HepG2 (cell line): ENCODE measurements around the gene DGKD. TPM values are rescaled to one million over a fixed set of nuclear protein-coding genes. Genes with fewer than 3 reads are reported as not detected.

ENCODE experiments used
- ATAC-seq: fragments of 200-7000 bp; cut with Tn5 transposase; 3 replicates; pipeline ENCODE4 v1.9.1; 2020; ENCODE audit warnings: mild to moderate bottlenecking, moderate library complexity
- BruUV-seq: library from RNA; stranded (reverse); fragments of 400-500 nt; replicated peaks from 2 replicates; lab custom pipeline; 2021; lab: Mats Ljungman, UMichigan
- CTCF ChIA-PET: fragments of 300-600 bp; formaldehyde crosslinking; extraction: SDS; loops from one replicate; lab custom pipeline; 2021; ENCODE audit warnings: low total read pairs, inconsistent platforms, low intra/inter-chr PET ratio; lab: Yijun Ruan, JAX
- POLR2A ChIA-PET: fragments of 350-600 bp; sonication (Branson Sonifier 250); formaldehyde crosslinking; loops from one replicate; lab custom pipeline; 2020; ENCODE audit warnings: antibody characterized with exemption, inconsistent platforms; lab: Yijun Ruan, JAX
- DNase-seq: peaks from one replicate; pipeline ENCODE4 v3.0.0-alpha.2; 2015; ENCODE audit warnings: low spot score
- FAIRE-seq: peaks from 3 replicates; lab custom pipeline; 2011; peaks lifted over from hg19 to GRCh38; lab: Jason Lieb, UNC
- H2AFZ ChIP-seq: one replicate; pipeline ENCODE4 v1.6.1; 2011; ENCODE audit warnings: low read length, inconsistent platforms
- H3K27ac ChIP-seq: fragments of 300-600 bp; 3 replicates; pipeline ENCODE4 v1.8.0; 2011; ENCODE audit warnings: mixed run types, mild to moderate bottlenecking, mixed read lengths, low read length, inconsistent platforms; ENCODE audit not compliant: insufficient read depth; ENCODE audit errors: extremely low read length
- H3K27me3 ChIP-seq, 2 experiments: fragments of 200-600 bp in 1 of 2; 2 replicates in 1 of 2; 3 replicates in 1 of 2; pipeline versions ENCODE4 v1.6.0 to v1.8.0; 2011; ENCODE audit warnings: low read length in 2 of 2, mild to moderate bottlenecking in 2 of 2, moderate library complexity in 2 of 2, inconsistent platforms in 1 of 2; ENCODE audit not compliant: insufficient read depth in 2 of 2, control insufficient read depth in 1 of 2
- H3K36me3 ChIP-seq, 2 experiments: fragments of 200-600 bp in 1 of 2; replicated peaks in 1 of 2; 2 replicates in 1 of 2; 3 replicates in 1 of 2; pipeline versions ENCODE4 v1.5.1 to v1.8.0; 2011; ENCODE audit warnings: low read length in 2 of 2, inconsistent platforms in 1 of 2; ENCODE audit not compliant: insufficient read depth in 2 of 2, control insufficient read depth in 1 of 2
- H3K4me1 ChIP-seq: 2 replicates; pipeline ENCODE4 v1.5.1; 2012; ENCODE audit warnings: low read length, inconsistent platforms; ENCODE audit not compliant: insufficient read depth
- H3K4me2 ChIP-seq: 2 replicates; pipeline ENCODE4 v1.6.0; 2011; ENCODE audit warnings: low read depth, low read length, inconsistent platforms
- H3K4me3 ChIP-seq, 3 experiments: fragments of 200-600 bp in 1 of 3; sonication (generic), shearing (Covaris generic) in 1 of 3; replicated peaks in 1 of 3; 2 replicates each; pipeline ENCODE4 v1.5.1; 2011 to 2016; ENCODE audit warnings: low read length in 3 of 3, inconsistent platforms in 2 of 3, low read depth in 2 of 3, mild to moderate bottlenecking in 2 of 3, control low read depth in 1 of 3, mixed read lengths in 1 of 3; ENCODE audit not compliant: insufficient read depth in 1 of 3
- H3K79me2 ChIP-seq: one replicate; pipeline ENCODE4 v1.6.1; 2011; ENCODE audit warnings: low read length, inconsistent platforms; ENCODE audit not compliant: insufficient read depth
- H3K9ac ChIP-seq: 2 replicates; pipeline ENCODE4 v1.6.0; 2011; ENCODE audit warnings: mild to moderate bottlenecking, low read depth, low read length, inconsistent platforms; ENCODE audit not compliant: insufficient read depth
- H3K9me3 ChIP-seq: 2 replicates; pipeline ENCODE4 v1.5.1; 2012; ENCODE audit warnings: mild to moderate bottlenecking, low read length
- H4K20me1 ChIP-seq: 2 replicates; pipeline ENCODE4 v1.6.0; 2011; ENCODE audit warnings: inconsistent platforms, mild to moderate bottlenecking, low read length, moderate library complexity; ENCODE audit not compliant: insufficient read depth
- CSRNP2 ChIP-seq: sonication (generic); formaldehyde crosslinking; conservative IDR thresholded peaks from 2 replicates; pipeline ENCODE4 v1.8.0; 2022; ENCODE audit warnings: low read depth, missing genetic modification reagents
- GZF1 ChIP-seq: sonication (generic); formaldehyde crosslinking; IDR thresholded peaks from 2 replicates; pipeline ENCODE4 v1.5.1; 2020; ENCODE audit warnings: mild to moderate bottlenecking, missing genetic modification reagents
- PHF20 ChIP-seq: sonication (generic); formaldehyde crosslinking; IDR thresholded peaks from 2 replicates; pipeline ENCODE4 v1.5.0; 2020; ENCODE audit warnings: mild to moderate bottlenecking, missing genetic modification reagents
- ZFP62 ChIP-seq: sonication (generic); formaldehyde crosslinking; IDR thresholded peaks from 2 replicates; pipeline ENCODE4 v1.4.0; 2020; ENCODE audit warnings: missing genetic modification reagents
- ZNF260 ChIP-seq: sonication (generic); formaldehyde crosslinking; IDR thresholded peaks from 2 replicates; pipeline ENCODE4 v1.4.0; 2020; ENCODE audit warnings: missing genetic modification reagents, low read depth, mild to moderate bottlenecking, borderline replicate concordance
- ZNF329 ChIP-seq: sonication (generic); formaldehyde crosslinking; IDR thresholded peaks from 2 replicates; pipeline ENCODE4 v1.9.0; 2021; ENCODE audit warnings: low read depth, mild to moderate bottlenecking, missing genetic modification reagents
- ZNF580 ChIP-seq: IDR thresholded peaks from 2 replicates; pipeline ENCODE4 v1.6.1; 2016; ENCODE audit warnings: low read depth, borderline replicate concordance
- ZNF678 ChIP-seq: sonication (generic); formaldehyde crosslinking; IDR thresholded peaks from 2 replicates; pipeline ENCODE4 v1.4.0; 2020; ENCODE audit warnings: mild to moderate bottlenecking, missing genetic modification reagents
- ZNF850 ChIP-seq: sonication (generic); formaldehyde crosslinking; conservative IDR thresholded peaks from 2 replicates; pipeline ENCODE4 v1.9.0; 2021; ENCODE audit warnings: mild to moderate bottlenecking, missing genetic modification reagents
- ZSCAN25 ChIP-seq: sonication (generic); formaldehyde crosslinking; IDR thresholded peaks from 2 replicates; pipeline ENCODE4 v1.8.0; 2022; ENCODE audit warnings: mild to moderate bottlenecking, missing genetic modification reagents
- ZZZ3 ChIP-seq: sonication (generic); formaldehyde crosslinking; IDR thresholded peaks from 2 replicates; pipeline ENCODE4 v1.4.0; 2020; ENCODE audit warnings: missing genetic modification reagents, mild to moderate bottlenecking, borderline replicate concordance
- WGBS: methylation state at CpG from one replicate; pipeline ENCODE4 v1.1.6; 2017; ENCODE audit warnings: low lambda C conversion rate; 5-methylcytosine and 5-hydroxymethylcytosine counted together
- in situ Hi-C: cut with HindIII; loops from 2 replicates; pipeline ENCODE4 v1.10.0; 2017; ENCODE audit warnings: low pct_unique_long_range_greater_than_20kb; ENCODE audit not compliant: extremely low pct_ligation_motif_present
- intact Hi-C: fragments of 100-400 bp; cut with micrococcal nuclease; formaldehyde crosslinking; loops from one replicate; pipeline ENCODE4 v1.10.0; 2022; ENCODE audit not compliant: unreplicated experiment
- polyA plus RNA-seq, 8 experiments: library from polyadenylated mRNA; depleted of rRNA in 3 of 8; stranded (reverse) in 7 of 8; unstranded in 1 of 8; fragments of >200 nt; fragmentation: Illumina TruSeq in 4 of 8; extraction: Trizol in 4 of 8; gene quantifications; 2 replicates each; pipeline versions ENCODE4 v1.2.1 to v1.2.3, GENCODE V29; 2011 to 2016; ENCODE audit warnings: low read depth in 4 of 8, missing spikeins in 1 of 8, mixed read lengths in 1 of 8; ENCODE audit not compliant: insufficient read depth in 1 of 8
- total RNA-seq, 5 experiments: library from RNA; depleted of rRNA; stranded (reverse); fragments of >200 nt; fragmentation: Illumina TruSeq; extraction: Trizol; gene quantifications; 2 replicates each; pipeline ENCODE4 v1.2.3, GENCODE V29; 2016; ENCODE audit warnings: low read depth in 1 of 5
- TF ChIP-seq, protein P1 (sequence below): sonication (generic); formaldehyde crosslinking; IDR thresholded peaks from 2 replicates; pipeline ENCODE4 v1.5.0; 2020; ENCODE audit warnings: mild to moderate bottlenecking, missing genetic modification reagents, borderline replicate concordance
- TF ChIP-seq, protein P2 (sequence below): sonication (generic); formaldehyde crosslinking; IDR thresholded peaks from 2 replicates; pipeline ENCODE4 v1.5.0; 2020; ENCODE audit warnings: missing genetic modification reagents, mild to moderate bottlenecking, borderline replicate concordance
- TF ChIP-seq, protein P3 (sequence below): sonication (generic); formaldehyde crosslinking; IDR thresholded peaks from 2 replicates; pipeline ENCODE4 v1.5.0; 2020; ENCODE audit warnings: mild to moderate bottlenecking, missing genetic modification reagents
- TF ChIP-seq, protein P4 (sequence below): sonication (generic); formaldehyde crosslinking; conservative IDR thresholded peaks from 2 replicates; pipeline ENCODE4 v1.8.0; 2022; ENCODE audit warnings: missing genetic modification reagents

DGKD gene
- total and polyA plus RNA-seq, 2 of the 13 experiments (the other 11 are each of a cell fraction or from before 2014, with no cell fraction given): 24.5 to 33.2 TPM

GRCh38 chr2:233371641-233372040 is 17.3 kb downstream of the DGKD start:
- Histone ChIP-seq H3K4me2 (no peak overlapping the region), H3K4me3 (no peak overlapping the region), H3K4me1 (peaks cover 35% of the 10 kb centered on the region), H3K9ac (no peak overlapping the region), H2AFZ (no peak overlapping the region), H3K36me3 (no peaks in the 10 kb centered on the region; a peak in 4 of 5 replicates)
- POLR2A ChIA-PET: no interaction called here
- in situ Hi-C loops: no loop called here
- BruUV-seq: no TSS peak
- 83% methylated on average over 2 of the region's 2 CpGs for WGBS
- TF ChIP-seq CSRNP2 (CRISPR knock-in tag) (no peak), ZNF260 (no peak), PHF20 (CRISPR knock-in tag) (no peak), ZNF580 (no peak), ZSCAN25 (CRISPR knock-in tag) (no peak), ZZZ3 (CRISPR knock-in tag) (no peak), GZF1 (no peak), ZFP62 (CRISPR knock-in tag) (no peak), ZNF329 (CRISPR knock-in tag) (no peak), ZNF678 (no peak), ZNF850 (no peak)
- TF ChIP-seq, protein P1, sequence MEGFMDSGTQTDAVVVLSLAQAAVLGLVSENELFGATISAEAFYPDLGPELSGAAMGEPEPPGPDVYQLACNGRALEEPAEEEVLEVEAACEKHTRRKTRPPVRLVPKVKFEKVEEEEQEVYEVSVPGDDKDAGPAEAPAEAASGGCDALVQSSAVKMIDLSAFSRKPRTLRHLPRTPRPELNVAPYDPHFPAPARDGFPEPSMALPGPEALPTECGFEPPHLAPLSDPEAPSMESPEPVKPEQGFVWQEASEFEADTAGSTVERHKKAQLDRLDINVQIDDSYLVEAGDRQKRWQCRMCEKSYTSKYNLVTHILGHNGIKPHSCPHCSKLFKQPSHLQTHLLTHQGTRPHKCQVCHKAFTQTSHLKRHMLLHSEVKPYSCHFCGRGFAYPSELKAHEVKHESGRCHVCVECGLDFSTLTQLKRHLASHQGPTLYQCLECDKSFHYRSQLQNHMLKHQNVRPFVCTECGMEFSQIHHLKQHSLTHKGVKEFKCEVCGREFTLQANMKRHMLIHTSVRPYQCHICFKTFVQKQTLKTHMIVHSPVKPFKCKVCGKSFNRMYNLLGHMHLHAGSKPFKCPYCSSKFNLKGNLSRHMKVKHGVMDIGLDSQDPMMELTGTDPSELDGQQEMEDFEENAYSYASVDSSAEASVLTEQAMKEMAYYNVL (CRISPR knock-in tag): no peak
- TF ChIP-seq, protein P2, sequence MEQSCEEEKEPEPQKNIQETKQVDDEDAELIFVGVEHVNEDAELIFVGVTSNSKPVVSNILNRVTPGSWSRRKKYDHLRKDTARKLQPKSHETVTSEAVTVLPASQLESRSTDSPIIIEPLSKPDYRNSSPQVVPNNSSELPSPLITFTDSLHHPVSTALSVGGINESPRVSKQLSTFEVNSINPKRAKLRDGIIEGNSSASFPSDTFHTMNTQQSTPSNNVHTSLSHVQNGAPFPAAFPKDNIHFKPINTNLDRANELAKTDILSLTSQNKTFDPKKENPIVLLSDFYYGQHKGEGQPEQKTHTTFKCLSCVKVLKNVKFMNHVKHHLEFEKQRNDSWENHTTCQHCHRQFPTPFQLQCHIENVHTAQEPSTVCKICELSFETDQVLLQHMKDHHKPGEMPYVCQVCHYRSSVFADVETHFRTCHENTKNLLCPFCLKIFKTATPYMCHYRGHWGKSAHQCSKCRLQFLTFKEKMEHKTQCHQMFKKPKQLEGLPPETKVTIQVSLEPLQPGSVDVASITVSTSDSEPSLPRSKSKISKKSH (CRISPR knock-in tag): no peak
- TF ChIP-seq, protein P3, sequence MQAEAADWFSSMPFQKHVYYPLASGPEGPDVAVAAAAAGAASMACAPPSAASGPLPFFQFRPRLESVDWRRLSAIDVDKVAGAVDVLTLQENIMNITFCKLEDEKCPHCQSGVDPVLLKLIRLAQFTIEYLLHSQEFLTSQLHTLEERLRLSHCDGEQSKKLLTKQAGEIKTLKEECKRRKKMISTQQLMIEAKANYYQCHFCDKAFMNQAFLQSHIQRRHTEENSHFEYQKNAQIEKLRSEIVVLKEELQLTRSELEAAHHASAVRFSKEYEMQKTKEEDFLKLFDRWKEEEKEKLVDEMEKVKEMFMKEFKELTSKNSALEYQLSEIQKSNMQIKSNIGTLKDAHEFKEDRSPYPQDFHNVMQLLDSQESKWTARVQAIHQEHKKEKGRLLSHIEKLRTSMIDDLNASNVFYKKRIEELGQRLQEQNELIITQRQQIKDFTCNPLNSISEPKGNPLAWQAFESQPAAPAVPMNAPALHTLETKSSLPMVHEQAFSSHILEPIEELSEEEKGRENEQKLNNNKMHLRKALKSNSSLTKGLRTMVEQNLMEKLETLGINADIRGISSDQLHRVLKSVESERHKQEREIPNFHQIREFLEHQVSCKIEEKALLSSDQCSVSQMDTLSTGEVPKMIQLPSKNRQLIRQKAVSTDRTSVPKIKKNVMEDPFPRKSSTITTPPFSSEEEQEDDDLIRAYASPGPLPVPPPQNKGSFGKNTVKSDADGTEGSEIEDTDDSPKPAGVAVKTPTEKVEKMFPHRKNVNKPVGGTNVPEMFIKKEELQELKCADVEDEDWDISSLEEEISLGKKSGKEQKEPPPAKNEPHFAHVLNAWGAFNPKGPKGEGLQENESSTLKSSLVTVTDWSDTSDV (CRISPR knock-in tag): no peak
- TF ChIP-seq, protein P4, sequence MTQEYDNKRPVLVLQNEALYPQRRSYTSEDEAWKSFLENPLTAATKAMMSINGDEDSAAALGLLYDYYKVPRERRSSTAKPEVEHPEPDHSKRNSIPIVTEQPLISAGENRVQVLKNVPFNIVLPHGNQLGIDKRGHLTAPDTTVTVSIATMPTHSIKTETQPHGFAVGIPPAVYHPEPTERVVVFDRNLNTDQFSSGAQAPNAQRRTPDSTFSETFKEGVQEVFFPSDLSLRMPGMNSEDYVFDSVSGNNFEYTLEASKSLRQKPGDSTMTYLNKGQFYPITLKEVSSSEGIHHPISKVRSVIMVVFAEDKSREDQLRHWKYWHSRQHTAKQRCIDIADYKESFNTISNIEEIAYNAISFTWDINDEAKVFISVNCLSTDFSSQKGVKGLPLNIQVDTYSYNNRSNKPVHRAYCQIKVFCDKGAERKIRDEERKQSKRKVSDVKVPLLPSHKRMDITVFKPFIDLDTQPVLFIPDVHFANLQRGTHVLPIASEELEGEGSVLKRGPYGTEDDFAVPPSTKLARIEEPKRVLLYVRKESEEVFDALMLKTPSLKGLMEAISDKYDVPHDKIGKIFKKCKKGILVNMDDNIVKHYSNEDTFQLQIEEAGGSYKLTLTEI: no peak
- TF ChIP-seq, all 625 proteins: peak for 0
- ATAC-seq (no peak), DNase-seq (no peak), FAIRE-seq (no peak)
- H3K27me3 ChIP-seq: no peaks in the 10 kb centered on the region
- H4K20me1 ChIP-seq: 0 out of 2 replicates have a peak, but pooled peaks cover 5% of the 10 kb centered on the region
- H3K79me2 ChIP-seq: peaks cover 14% of the 10 kb centered on the region
- no peak overlapping the region for H3K27ac ChIP-seq
- H3K9me3 ChIP-seq: no peaks in the 10 kb centered on the region
- intact Hi-C loops: no loop called here
- CTCF ChIA-PET: no interaction called here
